Gastrocnemius medialis (tissue), 4 donors: Measurements from ENCODE around the gene PLIN1.

Source experiments
- CTCF ChIP-seq, 5 experiments: fragments of 450-650 bp in 3 of 5; fragments of 200-600 bp in 2 of 5; sonication (generic) in 2 of 5; IDR thresholded peaks in 4 of 5; conservative IDR thresholded peaks in 1 of 5; 1 replicate in 4 of 5; 2 replicates in 1 of 5; pipeline ENCODE4 v1.5.1; 2016 to 2019; ENCODE audit warnings: antibody characterized with exemption in 5 of 5, mild to moderate bottlenecking in 3 of 5, moderate library complexity in 3 of 5
- POLR2A ChIP-seq, 2 donors: fragments of 450-650 bp; IDR thresholded peaks; one replicate each; pipeline ENCODE4 v1.6.1; 2017; ENCODE audit warnings: antibody characterized with exemption in 2 of 2, mild to moderate bottlenecking in 2 of 2, moderate library complexity in 2 of 2

GRCh38 chr15:89621547-89621946, 57.6 kb downstream of the PLIN1 start:
- TF ChIP-seq CTCF (IDR thresholded peaks at IDR 0.05 in 4 of 5, conservative IDR thresholded peaks at IDR 0.05 in 1 of 5) (no peak), POLR2A (IDR thresholded peaks at IDR 0.05) (no peak)
